Measurements from ENCODE around the gene NUDT8. TPM values are rescaled to one million over a fixed set of nuclear protein-coding genes. Genes with fewer than 3 reads are reported as not detected.

Gene NUDT8
- total RNA-seq, 4 donors from 2014 or later = 11.0 to 21.3 (median 20.0) TPM

DNA sequence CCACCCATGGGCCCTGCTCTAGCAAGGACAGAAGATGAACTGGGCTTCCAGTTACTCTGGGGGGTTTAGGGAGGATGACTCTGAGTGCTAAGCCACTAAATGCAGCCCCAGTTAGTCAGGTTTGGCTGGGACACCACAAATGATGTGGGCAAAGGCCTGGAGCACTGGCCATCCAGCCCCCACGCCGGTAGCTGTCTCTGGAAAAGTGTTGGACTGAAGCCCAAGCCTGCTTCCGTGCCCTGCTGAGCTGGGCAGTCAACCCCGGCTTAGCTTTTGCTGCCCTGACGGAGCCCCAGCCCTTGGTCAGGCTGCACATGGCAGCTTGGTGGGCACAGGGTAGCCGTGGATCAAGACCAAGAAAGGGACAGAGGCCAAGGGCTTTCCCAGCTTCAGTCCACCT lies 51.8 kb downstream of the NUDT8 start:
- 50 to 86% methylated on average over 2 to 6 of the region's 6 CpGs for WGBS, 2 donors

More for the DNA sequence above, 51.8 kb downstream of the NUDT8 start:
- Histone ChIP-seq H3K4me1 (peaks cover 0 to 10% (median 5%) of the 10 kb centered on the region in 4 donors), H3K27me3 (peaks cover 0 to 5% of the 10 kb centered on the region in 2 donors), H3K27ac (no peak overlapping the region), H3K9me3 (no peaks in the 10 kb centered on the region), H3K36me3 (no peaks in the 10 kb centered on the region), H3K4me3 (no peak overlapping the region)
- no peak for DNase-seq (ENCODE audit: low spot score in 2 of 2)
- TF ChIP-seq, protein P1, sequence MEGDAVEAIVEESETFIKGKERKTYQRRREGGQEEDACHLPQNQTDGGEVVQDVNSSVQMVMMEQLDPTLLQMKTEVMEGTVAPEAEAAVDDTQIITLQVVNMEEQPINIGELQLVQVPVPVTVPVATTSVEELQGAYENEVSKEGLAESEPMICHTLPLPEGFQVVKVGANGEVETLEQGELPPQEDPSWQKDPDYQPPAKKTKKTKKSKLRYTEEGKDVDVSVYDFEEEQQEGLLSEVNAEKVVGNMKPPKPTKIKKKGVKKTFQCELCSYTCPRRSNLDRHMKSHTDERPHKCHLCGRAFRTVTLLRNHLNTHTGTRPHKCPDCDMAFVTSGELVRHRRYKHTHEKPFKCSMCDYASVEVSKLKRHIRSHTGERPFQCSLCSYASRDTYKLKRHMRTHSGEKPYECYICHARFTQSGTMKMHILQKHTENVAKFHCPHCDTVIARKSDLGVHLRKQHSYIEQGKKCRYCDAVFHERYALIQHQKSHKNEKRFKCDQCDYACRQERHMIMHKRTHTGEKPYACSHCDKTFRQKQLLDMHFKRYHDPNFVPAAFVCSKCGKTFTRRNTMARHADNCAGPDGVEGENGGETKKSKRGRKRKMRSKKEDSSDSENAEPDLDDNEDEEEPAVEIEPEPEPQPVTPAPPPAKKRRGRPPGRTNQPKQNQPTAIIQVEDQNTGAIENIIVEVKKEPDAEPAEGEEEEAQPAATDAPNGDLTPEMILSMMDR (IDR thresholded peaks at IDR 0.05) = no peak

Small RNA genes within 50 kb of the gene (small RNA-seq; reads per million reads assigned to genes)
- not detected for gene AP003385.3

Other genes starting within 250 kb of the NUDT8 start
- 10 to 100 TPM; 22.7 to 39.0 (median 36.4) TPM for gene RAD9A, start 238.0 kb downstream of the NUDT8 start, total RNA-seq
- 10 to 100 TPM; 50.6 to 97.8 (median 72.7) TPM for gene PPP1CA, start 228.1 kb downstream of the NUDT8 start, total RNA-seq
- gene TBC1D10C, start 225.9 kb downstream of the NUDT8 start, total RNA-seq = 1 to 10 TPM; 1.5 to 4.5 (median 2.2) TPM
- gene CARNS1, start 214.3 kb downstream of the NUDT8 start, total RNA-seq = 1 to 10 TPM; 1.8 to 5.9 (median 4.3) TPM
- 10 to 100 TPM; 36.9 to 69.3 (median 47.1) TPM for gene RPS6KB2, start 201.4 kb downstream of the NUDT8 start, total RNA-seq
- 10 to 100 TPM in 3 of 4 donors, 1 to 10 TPM in 1; 6.9 to 18.0 (median 12.8) TPM for gene PTPRCAP, start 192.3 kb downstream of the NUDT8 start, total RNA-seq
- 10 to 100 TPM; 60.9 to 95.1 (median 77.1) TPM for gene CORO1B, start 186.5 kb downstream of the NUDT8 start, total RNA-seq
- gene GPR152, start 177.2 kb downstream of the NUDT8 start, total RNA-seq = not detected
- 1 to 10 TPM in 3 of 4 donors, under 1 TPM in 1; 0.21 to 5.7 (median 3.6) TPM for gene CABP4, start 174.6 kb downstream of the NUDT8 start, total RNA-seq
- 100 to 1,000 TPM in 2 of 4 donors, 10 to 100 TPM in 2; 49.2 to 184 (median 96.6) TPM for gene TMEM134, start 160.7 kb downstream of the NUDT8 start, total RNA-seq
- gene AIP, start 146.9 kb downstream of the NUDT8 start, total RNA-seq = 100 to 1,000 TPM in 2 of 4 donors, 10 to 100 TPM in 2; 88.2 to 117 (median 96.0) TPM
- 10 to 100 TPM; 22.8 to 69.6 (median 38.6) TPM for gene PITPNM1, start 124.6 kb downstream of the NUDT8 start, total RNA-seq
- gene CDK2AP2, start 121.8 kb downstream of the NUDT8 start, total RNA-seq = 10 to 100 TPM; 75.4 to 90.8 (median 80.6) TPM
- not detected for gene CABP2, start 106.5 kb downstream of the NUDT8 start, total RNA-seq
- gene GSTP1, start 46.1 kb downstream of the NUDT8 start, total RNA-seq = 1,000 to 10,000 TPM in 1 of 4 donors, 100 to 1,000 TPM in 3; 631 to 1,055 (median 774) TPM
- gene NDUFV1, start 23.0 kb downstream of the NUDT8 start, total RNA-seq = 100 to 1,000 TPM; 282 to 357 (median 323) TPM
- gene TBX10, start 9.8 kb upstream of the NUDT8 start, total RNA-seq = not detected
- under 1 TPM in 1 of 4 donors, not detected in 3; 0.44 TPM for gene ACY3, start 20.8 kb upstream of the NUDT8 start, total RNA-seq
- not detected for gene ALDH3B2, start 44.7 kb upstream of the NUDT8 start, total RNA-seq